CD4-positive, alpha-beta T cell treated with Interleukin-1 beta for 1 hour (primary cell): ENCODE data around the gene GMPPB.
A peak's percentile ranks its signal among the peaks of the same experiment; 100 is the strongest.
"Not testable (repeated sequence)": the region's sequence is repeated elsewhere in the genome, so short reads cannot be mapped to it uniquely, and the experiment has no call there.

Source experiments
- DNase-seq, 2 donors: peaks; one replicate each; pipeline ENCODE4 v3.0.0-alpha.2; 2020 to 2022

Gene GMPPB

DNA sequence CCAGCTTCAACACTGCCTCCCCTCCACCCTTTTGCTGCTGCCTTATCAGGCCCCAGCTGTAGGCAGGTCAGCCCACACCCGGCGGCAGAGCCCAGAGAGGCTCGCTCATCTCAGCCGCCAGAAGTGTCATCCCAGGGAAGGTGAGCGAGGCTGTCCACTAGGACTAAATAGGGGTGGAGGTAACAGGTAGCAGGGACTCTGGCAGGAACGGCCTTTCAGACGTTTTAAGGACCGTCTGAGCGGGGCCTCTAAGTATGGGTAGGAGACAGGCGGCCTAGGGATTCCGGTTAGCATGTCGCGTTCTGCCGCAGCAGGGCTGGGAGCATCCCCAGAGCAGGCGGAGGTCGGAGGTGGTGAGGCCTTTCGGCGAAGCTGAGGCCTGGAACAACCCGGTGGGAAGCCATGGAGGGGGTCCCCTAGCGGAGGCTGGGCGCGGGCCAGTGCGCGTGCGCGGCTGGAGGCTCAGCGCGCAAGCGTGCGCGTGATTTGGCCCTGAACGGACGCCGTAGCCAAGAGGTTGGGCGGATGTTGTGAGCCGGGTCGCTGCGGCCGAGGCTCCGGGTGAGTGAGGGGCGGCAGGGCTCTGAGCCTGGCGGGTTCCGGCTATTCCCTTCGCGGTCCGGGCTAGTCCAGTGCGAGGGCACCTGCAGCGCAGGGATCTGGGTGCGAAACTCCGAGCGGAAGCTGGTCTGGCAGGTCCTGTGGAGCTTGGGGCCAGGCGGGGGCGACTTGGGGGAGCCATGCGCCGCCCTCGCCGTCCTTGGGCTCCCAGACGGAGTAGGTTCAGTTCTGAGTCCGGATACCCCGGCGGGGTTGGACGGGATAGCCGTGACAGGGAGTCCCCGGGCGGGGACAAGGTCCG, 34.5 kb downstream of the GMPPB start, which contains the start of the genes MST1 and RNF123:
TSS of gene MST1 (minus strand) at position 429 of the 862 bp plus-strand sequence. CDS start 783 bp downstream, outside the sequence.
TSS of gene RNF123 (plus strand) at position 512 of the 862 bp plus-strand sequence. CDS start 1,609 bp downstream, outside the sequence.
- peak; percentile 91 to 94 for DNase-seq

DNA sequence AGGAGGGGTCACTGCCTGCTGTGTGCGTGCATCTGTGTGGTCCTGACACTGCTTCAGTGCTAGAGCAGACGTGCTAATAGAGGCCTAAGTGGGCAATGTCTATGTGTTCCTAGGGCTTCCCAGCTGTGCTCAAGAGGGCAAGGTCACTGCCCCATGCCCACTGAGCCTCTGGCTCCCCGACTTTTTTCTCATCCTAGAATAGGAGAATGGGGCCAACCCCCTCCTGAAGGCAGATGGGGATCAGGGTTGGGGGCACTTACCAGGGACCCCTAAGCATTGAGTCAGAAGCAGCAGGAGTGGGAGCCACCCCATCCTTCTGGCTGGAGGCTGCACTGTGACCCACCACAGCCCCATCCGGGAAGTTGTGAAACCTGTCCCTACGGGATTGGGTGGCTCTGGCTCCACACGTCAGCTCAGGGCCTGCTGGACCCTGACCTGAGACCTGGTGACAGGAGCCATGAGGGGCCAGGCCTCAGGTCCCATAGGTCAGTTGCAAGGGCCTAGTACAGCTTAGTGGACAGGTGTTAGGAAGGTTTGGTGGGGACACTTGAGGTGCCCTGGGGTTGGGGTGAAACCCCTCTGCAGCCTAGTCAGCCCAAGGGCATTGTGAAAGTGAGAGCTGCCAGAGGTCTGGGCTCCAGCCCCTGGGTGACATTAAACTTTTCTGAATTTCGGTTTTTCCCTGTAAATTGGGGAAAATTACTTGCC, 35.3 kb downstream of the GMPPB start:
- not testable (repeated sequence) for DNase-seq

DNA sequence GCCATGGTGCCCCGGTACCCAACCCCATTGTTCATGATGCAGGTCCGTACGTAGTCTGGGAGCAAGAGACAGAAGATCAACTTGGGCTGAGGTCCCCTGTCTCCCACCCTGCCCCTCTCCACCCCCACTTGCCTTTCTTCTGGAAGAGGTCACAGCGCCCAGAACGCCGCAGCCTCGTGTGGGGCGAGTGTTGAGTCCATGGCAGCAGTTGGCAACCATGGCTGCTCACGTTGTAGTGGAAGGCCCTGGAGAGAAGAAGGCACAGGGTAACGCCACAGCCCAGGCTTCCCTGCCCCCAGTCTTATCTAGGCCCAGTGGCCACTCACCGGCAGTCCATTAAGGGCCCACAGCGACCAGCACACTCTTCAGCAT, 36.3 kb downstream of the GMPPB start:
- DNase-seq: not testable (repeated sequence)

DNA sequence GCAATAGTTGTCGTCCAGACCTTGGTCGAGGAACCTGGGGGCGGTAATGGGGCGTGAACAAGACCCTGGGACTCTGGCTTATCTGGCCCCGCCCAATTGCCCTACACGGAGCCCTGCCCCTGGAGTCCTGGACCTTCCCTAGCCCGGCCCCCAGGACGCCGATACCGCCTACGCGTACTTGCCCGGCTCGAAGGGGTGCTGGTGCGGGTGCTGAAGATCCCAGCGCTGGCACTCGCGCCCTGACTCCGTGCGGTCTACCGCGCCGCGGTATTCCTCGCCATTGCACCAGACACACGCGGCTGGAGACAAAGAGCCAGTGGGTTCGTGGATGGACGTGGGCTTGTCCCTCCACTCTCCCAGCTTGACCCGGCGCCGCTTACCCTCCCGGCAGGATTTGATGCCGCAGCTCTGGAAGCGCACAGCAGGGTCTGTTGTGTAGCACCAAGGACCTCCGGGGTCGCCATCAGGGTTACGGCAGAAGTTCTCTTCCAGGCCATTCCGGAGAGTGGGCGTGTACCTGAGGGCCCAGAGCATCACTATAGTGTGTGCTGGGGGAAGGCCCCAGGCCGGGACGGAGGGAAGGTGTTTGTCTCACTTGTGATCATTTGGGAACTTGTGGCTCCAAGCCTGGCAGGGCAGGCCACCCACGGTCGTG, 36.9 kb downstream of the GMPPB start:
- DNase-seq: peak; percentile 37 to 43

- DNase-seq: peak; percentile 18 to 34
Measured at GRCh38 chr3:49686346-49686745, 37.4 kb downstream of the GMPPB start.

GRCh38 chr3:49685846-49686245, 37.9 kb downstream of the GMPPB start:
- not testable (repeated sequence) for DNase-seq

- DNase-seq: not testable (repeated sequence)
Measured at GRCh38 chr3:49685103-49685502, 38.6 kb downstream of the GMPPB start.

DNA sequence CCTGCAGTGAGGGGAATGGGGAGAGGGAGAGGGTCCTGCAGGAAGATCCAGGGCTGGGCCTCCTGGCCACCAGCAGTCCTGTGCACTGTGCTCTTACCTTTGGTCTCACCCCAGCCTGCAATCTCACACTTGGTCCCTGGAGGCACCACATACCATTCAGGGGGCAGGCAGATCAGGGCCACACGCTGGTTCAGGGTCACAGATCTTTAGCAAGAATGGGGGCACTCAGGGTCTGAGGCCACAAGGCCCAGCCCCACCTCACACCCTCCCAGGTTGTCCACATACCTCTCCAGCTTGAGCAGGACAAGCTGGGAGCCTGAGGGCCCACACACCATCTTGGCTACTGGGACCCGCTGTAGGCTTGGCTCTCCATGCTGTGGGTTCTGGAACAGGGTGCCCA, 39.3 kb downstream of the GMPPB start:
- not testable (repeated sequence) for DNase-seq

- no peak for DNase-seq
Measured at GRCh38 chr3:49683162-49683561, 40.6 kb downstream of the GMPPB start.

- no peak for DNase-seq
Measured at GRCh38 chr3:49681543-49681942, 42.2 kb downstream of the GMPPB start.

- no peak for DNase-seq
Measured at GRCh38 chr3:49681232-49681522, 42.6 kb downstream of the GMPPB start.

- no peak for DNase-seq
Measured at GRCh38 chr3:49680493-49681231, 43.1 kb downstream of the GMPPB start.

GRCh38 chr3:49675912-49676311, 47.8 kb downstream of the GMPPB start:
- DNase-seq: no peak

DNA sequence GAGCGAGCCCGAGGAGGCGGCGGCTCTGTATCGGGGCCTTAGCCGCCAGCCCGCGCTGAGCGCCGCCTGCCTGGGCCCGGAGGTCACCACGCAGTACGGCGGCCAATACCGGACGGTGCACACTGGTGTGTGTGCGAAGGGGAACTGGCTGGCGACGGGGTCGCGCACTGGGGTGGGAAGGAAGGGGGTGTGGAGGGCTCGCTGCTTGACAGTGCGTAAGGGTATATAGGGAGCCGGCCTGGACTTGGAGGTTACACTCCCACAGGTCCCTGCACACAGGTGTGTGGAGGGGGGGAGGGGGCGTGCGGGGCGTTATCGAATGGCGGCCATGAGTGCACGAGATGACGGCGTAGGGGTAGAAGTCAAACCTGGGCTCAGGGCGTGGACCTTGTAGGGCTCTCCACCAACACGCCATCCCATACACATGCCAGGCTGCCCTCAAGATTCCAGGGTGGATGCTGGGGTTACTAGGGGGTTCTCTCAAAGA, 49.2 kb downstream of the GMPPB start:
- no peak for DNase-seq

GRCh38 chr3:49673715-49674496, 49.8 kb downstream of the GMPPB start, which contains the start of gene APEH:
Gene APEH, plus strand, starts transcription at chr3:49674351. Its CDS starts 51 bp downstream, at chr3:49674402.
- peak; percentile 97 for DNase-seq

GRCh38 chr3:49673121-49673714, 50.5 kb downstream of the GMPPB start:
- DNase-seq: no peak

DNA sequence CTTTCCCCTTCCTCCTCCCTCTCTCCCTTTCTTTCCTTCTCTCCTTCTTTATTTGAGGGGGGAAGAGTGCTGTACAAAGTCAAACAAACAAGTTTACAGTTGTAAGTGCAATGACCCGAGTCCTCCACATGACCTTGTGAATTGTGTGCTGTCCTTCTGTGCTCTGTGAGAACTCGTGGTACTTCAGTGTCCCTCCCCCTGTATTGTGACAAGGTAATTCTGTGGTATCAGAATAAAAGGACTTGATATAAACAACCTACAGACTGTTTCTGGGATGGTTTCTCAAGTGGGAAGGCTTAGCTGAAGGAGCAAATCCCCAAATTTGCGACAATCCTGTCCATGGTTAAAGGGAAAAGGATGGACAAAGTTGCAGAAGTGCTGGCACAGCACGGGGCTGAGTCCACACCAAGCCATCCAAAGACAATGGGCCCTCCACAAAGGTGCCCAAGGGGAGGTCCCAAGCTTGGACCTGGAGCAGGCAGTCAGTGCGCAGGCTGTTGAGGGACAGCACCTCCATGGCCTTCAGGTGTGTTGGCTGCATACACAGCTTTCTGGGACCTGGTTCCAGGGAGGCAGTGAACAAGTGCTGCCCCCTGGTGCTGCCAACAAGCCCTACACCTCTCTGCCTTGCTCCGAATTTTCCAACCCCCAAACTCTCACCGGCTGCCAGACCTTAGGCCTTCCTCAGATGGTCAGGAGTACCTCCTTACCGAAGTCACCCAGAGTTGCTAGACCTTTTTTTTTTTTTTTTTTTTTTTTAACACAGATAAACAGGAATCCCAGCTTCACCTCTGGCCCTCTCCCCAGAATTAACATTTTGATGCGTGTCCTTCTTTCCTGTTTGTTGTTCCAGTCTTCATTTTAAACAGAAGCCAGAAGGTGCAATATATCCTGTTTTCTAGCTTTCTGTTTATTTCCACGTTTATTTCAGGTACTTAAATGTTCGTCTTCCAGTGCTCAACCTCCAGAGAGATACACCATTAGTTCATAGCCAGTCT, 52.2 kb downstream of the GMPPB start:
- peak; percentile 67 to 78 for DNase-seq

DNA sequence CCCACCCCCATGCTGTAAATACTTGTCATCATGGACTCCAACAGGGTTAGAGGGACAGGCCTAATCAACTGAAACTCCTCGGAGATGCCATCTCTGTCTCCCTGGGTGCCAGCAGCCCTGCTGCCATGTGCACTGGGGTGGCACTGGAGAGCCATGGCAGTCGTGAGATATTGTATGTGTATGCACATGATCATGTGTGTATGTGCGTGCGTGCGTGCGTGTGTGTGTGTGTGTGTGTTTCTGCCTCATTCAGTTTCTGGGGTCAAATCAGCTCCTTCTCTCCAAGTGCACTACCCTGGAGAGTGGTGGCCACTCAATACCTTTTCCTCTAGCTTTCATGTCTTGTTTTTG, 52.8 kb downstream of the GMPPB start:
- DNase-seq: no peak
